ENCODE data around the gene CDH23. TPM values are rescaled to one million over a fixed set of nuclear protein-coding genes. Genes with fewer than 3 reads are reported as not detected.

CDH23 gene
- total and polyA plus RNA-seq, 9 of the 15 experiments (the other 6 are each of a cell fraction or from before 2014, with no cell fraction given), result 0.18 to 1.2 (median 0.47) TPM

DNA sequence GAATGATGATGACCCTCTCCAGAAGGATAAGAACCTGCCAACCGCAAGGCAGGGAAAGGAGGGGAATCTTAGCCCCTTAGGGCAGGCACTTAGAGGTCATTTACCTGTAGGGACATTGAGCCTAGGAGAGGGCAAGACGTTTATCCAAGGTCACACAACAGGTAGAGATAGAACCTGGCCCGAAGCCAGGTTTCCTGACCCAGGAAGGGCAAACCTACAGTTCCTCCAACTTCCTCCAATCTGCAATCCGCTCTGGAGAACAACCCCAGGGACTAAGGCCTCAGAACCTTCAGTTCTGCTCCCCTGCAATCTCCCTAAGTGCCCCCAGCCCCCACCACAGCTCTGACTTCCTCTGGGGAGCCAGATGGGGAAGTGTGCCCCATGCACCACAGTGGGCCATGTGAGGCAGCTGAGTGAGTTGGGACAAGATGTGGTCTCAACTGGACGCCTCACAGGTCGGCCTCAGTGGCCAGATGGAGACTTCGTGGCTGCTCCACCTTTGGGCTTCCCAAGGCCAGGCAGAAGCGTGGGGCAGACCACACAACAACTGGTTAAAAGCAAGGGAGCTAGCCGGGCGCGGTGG lies 455.7 kb downstream of the CDH23 start (continued):
- no peak for TF ChIP-seq FOSL1 (tag; conservative IDR thresholded peaks at IDR 0.05)
- TF ChIP-seq ZBTB7A (IDR thresholded peaks at IDR 0.05; ENCODE audit: borderline replicate concordance, control insufficient read depth, low read depth, low read length), result peak; percentile 10; the same call in 1 of the 2 replicates
- no peak for TF ChIP-seq FOXJ2 (tag; IDR thresholded peaks at IDR 0.05)
- no peak for TF ChIP-seq ZNF324 (CRISPR knock-in tag; IDR thresholded peaks at IDR 0.05)
- peak; percentile 93 for TF ChIP-seq NFIC (IDR thresholded peaks at IDR 0.05)
- TF ChIP-seq SPI1 (IDR thresholded peaks at IDR 0.05; ENCODE audit: borderline replicate concordance, low read depth, low read length), result peak; percentile 72
- TF ChIP-seq ZNF121 (CRISPR knock-in tag; conservative IDR thresholded peaks at IDR 0.05), result 0 out of 2 replicates have a peak, but pooled peaks have one; percentile 6

- ChIA-PET CTCF (ENCODE audit: low intra/inter-chr PET ratio) (interaction anchor here (0.6 kb wide), 2 partner anchors 20 to 468 kb away, joined by 4 read pairs; no protein-coding TSS in a partner anchor), POLR2A (interaction anchor here (0.7 to 1.4 kb wide), 6 partner anchors 14 to 42 kb away, joined by 3 to 6 read pairs (median 4); no protein-coding TSS in a partner anchor)
- H3K27me3 ChIP-seq (ENCODE audit: control insufficient read depth in 2 of 2, insufficient read depth in 2 of 2, low read length in 2 of 2), result no peaks in the 10 kb centered on the region
- FAIRE-seq (peak; percentile 77), DNase-seq (ENCODE audit: extremely low read depth in 1 of 4, low spot score in 3 of 4) (peak in 1 of 4 experiments; percentile 64), ATAC-seq (no peak)
- 0 out of 3 replicates have a peak, but pooled peaks cover under 1% of the 10 kb centered on the region for H3K36me3 ChIP-seq (ENCODE audit: control insufficient read depth, insufficient read depth, low read length)
- H3K4me1 ChIP-seq (replicated peaks in 1 of 2; ENCODE audit: control insufficient read depth in 2 of 2, insufficient read depth in 2 of 2, low read length in 2 of 2), result peaks cover 35 to 58% of the 10 kb centered on the region in 2 experiments
- no peak overlapping the region for H3K4me2 ChIP-seq (ENCODE audit: insufficient read depth, low read length)
- H3K27ac ChIP-seq (ENCODE audit: extremely low read depth, low read depth, low read length), result peak overlapping the region; percentile 53
- H3K9ac ChIP-seq (ENCODE audit: insufficient read depth in 1 of 2, low read depth in 2 of 2, low read length in 2 of 2), result peak overlapping the region; percentile 29 to 85; a peak in 2 of 4 replicates
- in situ Hi-C loops (cut with MboI) (no loop called here), intact Hi-C loops (cut with micrococcal nuclease) (no loop called here)
- no peaks in the 10 kb centered on the region for H3K9me1 ChIP-seq (ENCODE audit: control insufficient read depth, insufficient read depth, low read length)
- no peak overlapping the region for H3K4me3 ChIP-seq
- peaks cover 21% of the 10 kb centered on the region for H3K79me2 ChIP-seq (ENCODE audit: control insufficient read depth, insufficient read depth, low read length)
- BruUV-seq (replicated peaks), result no TSS peak
- H4K20me1 ChIP-seq (replicated peaks; ENCODE audit: control insufficient read depth, insufficient read depth, low read length), result no peaks in the 10 kb centered on the region
- no peaks in the 10 kb centered on the region for H3K9me3 ChIP-seq (replicated peaks; ENCODE audit: control insufficient read depth, insufficient read depth, low read depth, low read length)
- WGBS (ENCODE audit: insufficient coverage, low coverage, missing lambda C conversion rate), result 41% methylated on average over 5 of the region's 5 CpGs
- H2AFZ ChIP-seq (ENCODE audit: low read depth, low read length), result peak overlapping the region; percentile 92
- peak; percentile 36 for TF ChIP-seq TBP (optimal IDR thresholded peaks at IDR 0.05; ENCODE audit: low read depth, low read length)
- peak; percentile 78 for TF ChIP-seq EHMT2 (IDR thresholded peaks at IDR 0.05)
- no peak for TF ChIP-seq ZNF431 (CRISPR knock-in tag; IDR thresholded peaks at IDR 0.05)
- TF ChIP-seq, protein P1, sequence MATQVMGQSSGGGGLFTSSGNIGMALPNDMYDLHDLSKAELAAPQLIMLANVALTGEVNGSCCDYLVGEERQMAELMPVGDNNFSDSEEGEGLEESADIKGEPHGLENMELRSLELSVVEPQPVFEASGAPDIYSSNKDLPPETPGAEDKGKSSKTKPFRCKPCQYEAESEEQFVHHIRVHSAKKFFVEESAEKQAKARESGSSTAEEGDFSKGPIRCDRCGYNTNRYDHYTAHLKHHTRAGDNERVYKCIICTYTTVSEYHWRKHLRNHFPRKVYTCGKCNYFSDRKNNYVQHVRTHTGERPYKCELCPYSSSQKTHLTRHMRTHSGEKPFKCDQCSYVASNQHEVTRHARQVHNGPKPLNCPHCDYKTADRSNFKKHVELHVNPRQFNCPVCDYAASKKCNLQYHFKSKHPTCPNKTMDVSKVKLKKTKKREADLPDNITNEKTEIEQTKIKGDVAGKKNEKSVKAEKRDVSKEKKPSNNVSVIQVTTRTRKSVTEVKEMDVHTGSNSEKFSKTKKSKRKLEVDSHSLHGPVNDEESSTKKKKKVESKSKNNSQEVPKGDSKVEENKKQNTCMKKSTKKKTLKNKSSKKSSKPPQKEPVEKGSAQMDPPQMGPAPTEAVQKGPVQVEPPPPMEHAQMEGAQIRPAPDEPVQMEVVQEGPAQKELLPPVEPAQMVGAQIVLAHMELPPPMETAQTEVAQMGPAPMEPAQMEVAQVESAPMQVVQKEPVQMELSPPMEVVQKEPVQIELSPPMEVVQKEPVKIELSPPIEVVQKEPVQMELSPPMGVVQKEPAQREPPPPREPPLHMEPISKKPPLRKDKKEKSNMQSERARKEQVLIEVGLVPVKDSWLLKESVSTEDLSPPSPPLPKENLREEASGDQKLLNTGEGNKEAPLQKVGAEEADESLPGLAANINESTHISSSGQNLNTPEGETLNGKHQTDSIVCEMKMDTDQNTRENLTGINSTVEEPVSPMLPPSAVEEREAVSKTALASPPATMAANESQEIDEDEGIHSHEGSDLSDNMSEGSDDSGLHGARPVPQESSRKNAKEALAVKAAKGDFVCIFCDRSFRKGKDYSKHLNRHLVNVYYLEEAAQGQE (IDR thresholded peaks at IDR 0.05; ENCODE audit: borderline replicate concordance), result peak; percentile 77
- TF ChIP-seq, protein P1 (CRISPR knock-in tag; IDR thresholded peaks at IDR 0.05; ENCODE audit: low read depth), result no peak
- TF ChIP-seq NFATC3 (IDR thresholded peaks at IDR 0.05), result no peak
These were observed 457.3 kb downstream of the CDH23 start for GRCh38 chr10:71854031-71854430.
